GM19238 (cell line): ENCODE results near the gene REPS1.
"Not testable (repeated sequence)": the region's sequence is repeated elsewhere in the genome, so short reads cannot be mapped to it uniquely, and the experiment has no call there.

Source experiments
- DNase-seq: peaks from one replicate; pipeline ENCODE4 v3.0.0; 2011; ENCODE audit warnings: low spot score; ENCODE audit not compliant: insufficient read length

Gene REPS1

GRCh38 chr6:138936873-138937272 is 51.2 kb downstream of the REPS1 start:
- not testable (repeated sequence) for DNase-seq

GRCh38 chr6:138931660-138932059 is 56.4 kb downstream of the REPS1 start:
- DNase-seq, result no peak

GRCh38 chr6:138926579-138926978 is 61.5 kb downstream of the REPS1 start:
- no peak for DNase-seq

GRCh38 chr6:138925806-138926205 is 62.2 kb downstream of the REPS1 start:
- no peak for DNase-seq

- no peak for DNase-seq
These were observed 64.5 kb downstream of the REPS1 start for GRCh38 chr6:138923561-138923960.

- DNase-seq, result no peak
These were observed 67.1 kb downstream of the REPS1 start for GRCh38 chr6:138920906-138921305.

- no peak for DNase-seq
These were observed 73.4 kb downstream of the REPS1 start for GRCh38 chr6:138914701-138915100.

GRCh38 chr6:138912308-138912707 is 75.7 kb downstream of the REPS1 start:
- no peak for DNase-seq

GRCh38 chr6:138909975-138910374 is 78.1 kb downstream of the REPS1 start:
- no peak for DNase-seq

- no peak for DNase-seq
These were observed 78.5 kb downstream of the REPS1 start for GRCh38 chr6:138909511-138909910.

- no peak for DNase-seq
These were observed 80.9 kb downstream of the REPS1 start for GRCh38 chr6:138907167-138907566.

- no peak for DNase-seq
These were observed 91.0 kb downstream of the REPS1 start for GRCh38 chr6:138897031-138897430.

- DNase-seq, result no peak
These were observed 91.8 kb downstream of the REPS1 start for GRCh38 chr6:138896104-138896756.

- DNase-seq, result no peak
These were observed 96.6 kb downstream of the REPS1 start for GRCh38 chr6:138891255-138891986.

- DNase-seq, result no peak
These were observed 102.8 kb downstream of the REPS1 start for GRCh38 chr6:138885156-138885819.

GRCh38 chr6:138882369-138883017 is 105.6 kb downstream of the REPS1 start:
- DNase-seq, result peak; percentile 24

GRCh38 chr6:138873191-138873590 is 114.9 kb downstream of the REPS1 start:
- DNase-seq, result no peak

- DNase-seq, result no peak
These were observed 118.7 kb downstream of the REPS1 start for GRCh38 chr6:138869398-138869797.

- DNase-seq, result no peak
These were observed 119.9 kb downstream of the REPS1 start for GRCh38 chr6:138868181-138868580.

GRCh38 chr6:138865480-138866109 is 122.5 kb downstream of the REPS1 start:
- DNase-seq, result no peak

GRCh38 chr6:138864343-138864890 is 123.6 kb downstream of the REPS1 start:
- DNase-seq, result no peak
